ENCODE results near the gene KLHL2.
A peak's percentile ranks its signal among the peaks of the same experiment; 100 is the strongest.

The KLHL2 gene

DNA sequence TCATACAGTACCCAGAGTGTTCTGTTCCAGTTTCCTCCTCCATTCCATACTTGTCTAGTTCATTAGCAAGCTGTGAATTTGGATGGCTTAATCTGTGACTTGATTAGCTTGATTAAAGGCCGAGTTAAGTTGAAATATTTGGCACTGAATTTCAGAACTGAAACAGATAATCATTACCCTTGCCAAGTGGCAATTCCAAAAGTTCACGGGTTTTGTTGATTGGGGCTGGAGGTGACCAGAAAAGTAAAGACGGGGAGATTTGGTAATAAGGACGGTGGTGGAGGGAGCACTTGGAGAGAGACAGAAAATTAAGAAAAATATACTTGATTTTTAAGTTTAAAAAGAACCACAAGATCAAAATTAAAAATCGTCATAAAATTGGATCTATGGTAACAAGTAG, 21.9 kb upstream of the KLHL2 start:
- Histone ChIP-seq H3K27me3 (ENCODE audit: control insufficient read depth, insufficient read depth, low read length) (no peaks in the 10 kb centered on the region), H3K27ac (no peak overlapping the region), H3K4me2 (ENCODE audit: low read length) (no peak overlapping the region), H3K9ac (no peak overlapping the region), H3K4me1 (no peaks in the 10 kb centered on the region), H3K9me3 (ENCODE audit: control insufficient read depth, low read length) (no peaks in the 10 kb centered on the region), H3K4me3 (ENCODE audit: low read depth, low read length) (no peak overlapping the region), H2AFZ (no peak overlapping the region), H3K36me3 (ENCODE audit: control insufficient read depth, insufficient read depth, low read length) (no peaks in the 10 kb centered on the region), H3K79me2 (no peaks in the 10 kb centered on the region)
- TF ChIP-seq, protein P1, sequence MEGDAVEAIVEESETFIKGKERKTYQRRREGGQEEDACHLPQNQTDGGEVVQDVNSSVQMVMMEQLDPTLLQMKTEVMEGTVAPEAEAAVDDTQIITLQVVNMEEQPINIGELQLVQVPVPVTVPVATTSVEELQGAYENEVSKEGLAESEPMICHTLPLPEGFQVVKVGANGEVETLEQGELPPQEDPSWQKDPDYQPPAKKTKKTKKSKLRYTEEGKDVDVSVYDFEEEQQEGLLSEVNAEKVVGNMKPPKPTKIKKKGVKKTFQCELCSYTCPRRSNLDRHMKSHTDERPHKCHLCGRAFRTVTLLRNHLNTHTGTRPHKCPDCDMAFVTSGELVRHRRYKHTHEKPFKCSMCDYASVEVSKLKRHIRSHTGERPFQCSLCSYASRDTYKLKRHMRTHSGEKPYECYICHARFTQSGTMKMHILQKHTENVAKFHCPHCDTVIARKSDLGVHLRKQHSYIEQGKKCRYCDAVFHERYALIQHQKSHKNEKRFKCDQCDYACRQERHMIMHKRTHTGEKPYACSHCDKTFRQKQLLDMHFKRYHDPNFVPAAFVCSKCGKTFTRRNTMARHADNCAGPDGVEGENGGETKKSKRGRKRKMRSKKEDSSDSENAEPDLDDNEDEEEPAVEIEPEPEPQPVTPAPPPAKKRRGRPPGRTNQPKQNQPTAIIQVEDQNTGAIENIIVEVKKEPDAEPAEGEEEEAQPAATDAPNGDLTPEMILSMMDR (IDR thresholded peaks at IDR 0.05) = no peak

GRCh38 chr4:165190591-165191347, 16.6 kb upstream of the KLHL2 start:
- H3K27ac ChIP-seq = peak overlapping the region; percentile 5
- TF ChIP-seq, protein P1 (IDR thresholded peaks at IDR 0.05) = no peak
- H3K9me3 ChIP-seq (ENCODE audit: control insufficient read depth, low read length) = no peaks in the 10 kb centered on the region

GRCh38 chr4:165191348-165191656, 16.1 kb upstream of the KLHL2 start:
- no peak overlapping the region for H3K9ac ChIP-seq
- no peaks in the 10 kb centered on the region for H3K27me3 ChIP-seq (ENCODE audit: control insufficient read depth, insufficient read depth, low read length)
- H3K27ac ChIP-seq = peak overlapping the region; percentile 5
- no peak overlapping the region for H3K4me2 ChIP-seq (ENCODE audit: low read length)
- no peaks in the 10 kb centered on the region for H3K4me1 ChIP-seq
- H3K36me3 ChIP-seq (ENCODE audit: control insufficient read depth, insufficient read depth, low read length) = no peaks in the 10 kb centered on the region
- no peaks in the 10 kb centered on the region for H3K79me2 ChIP-seq
- no peak overlapping the region for H2AFZ ChIP-seq
- no peaks in the 10 kb centered on the region for H3K9me3 ChIP-seq (ENCODE audit: control insufficient read depth, low read length)
- TF ChIP-seq, protein P1 (IDR thresholded peaks at IDR 0.05) = no peak
- H3K4me3 ChIP-seq (ENCODE audit: low read depth, low read length) = no peak overlapping the region

More at GRCh38 chr4:165190591-165191347, 16.6 kb upstream of the KLHL2 start:
- no peak overlapping the region for H3K4me2 ChIP-seq (ENCODE audit: low read length)
- H3K4me1 ChIP-seq = no peaks in the 10 kb centered on the region
- H3K27me3 ChIP-seq (ENCODE audit: control insufficient read depth, insufficient read depth, low read length) = no peaks in the 10 kb centered on the region
- H3K4me3 ChIP-seq (ENCODE audit: low read depth, low read length) = no peak overlapping the region
- no peaks in the 10 kb centered on the region for H3K36me3 ChIP-seq (ENCODE audit: control insufficient read depth, insufficient read depth, low read length)
- no peak overlapping the region for H3K9ac ChIP-seq
- no peak overlapping the region for H2AFZ ChIP-seq
- no peaks in the 10 kb centered on the region for H3K79me2 ChIP-seq

- no peak overlapping the region for H3K4me2 ChIP-seq (ENCODE audit: low read length)
- H3K27ac ChIP-seq = no peak overlapping the region
- H3K79me2 ChIP-seq = no peaks in the 10 kb centered on the region
- H3K9ac ChIP-seq = no peak overlapping the region
- H3K9me3 ChIP-seq (ENCODE audit: control insufficient read depth, low read length) = no peaks in the 10 kb centered on the region
- no peaks in the 10 kb centered on the region for H3K36me3 ChIP-seq (ENCODE audit: control insufficient read depth, insufficient read depth, low read length)
- no peak overlapping the region for H3K4me3 ChIP-seq (ENCODE audit: low read depth, low read length)
- H3K27me3 ChIP-seq (ENCODE audit: control insufficient read depth, insufficient read depth, low read length) = no peaks in the 10 kb centered on the region
- H3K4me1 ChIP-seq = no peaks in the 10 kb centered on the region
- TF ChIP-seq, protein P1 (IDR thresholded peaks at IDR 0.05) = no peak
- H2AFZ ChIP-seq = peak overlapping the region; percentile 22
Observed at GRCh38 chr4:165191814-165192499, 15.4 kb upstream of the KLHL2 start.

Measured in parathyroid adenoma (tissue), 2 donors.